NCI-H1048 (cell line): ENCODE data around the gene DPP8.

ENCODE experiments used
- DNase-seq: peaks from one replicate; lab custom pipeline; 2025; lab: John Stamatoyannopoulos, UW

Gene DPP8

DNA sequence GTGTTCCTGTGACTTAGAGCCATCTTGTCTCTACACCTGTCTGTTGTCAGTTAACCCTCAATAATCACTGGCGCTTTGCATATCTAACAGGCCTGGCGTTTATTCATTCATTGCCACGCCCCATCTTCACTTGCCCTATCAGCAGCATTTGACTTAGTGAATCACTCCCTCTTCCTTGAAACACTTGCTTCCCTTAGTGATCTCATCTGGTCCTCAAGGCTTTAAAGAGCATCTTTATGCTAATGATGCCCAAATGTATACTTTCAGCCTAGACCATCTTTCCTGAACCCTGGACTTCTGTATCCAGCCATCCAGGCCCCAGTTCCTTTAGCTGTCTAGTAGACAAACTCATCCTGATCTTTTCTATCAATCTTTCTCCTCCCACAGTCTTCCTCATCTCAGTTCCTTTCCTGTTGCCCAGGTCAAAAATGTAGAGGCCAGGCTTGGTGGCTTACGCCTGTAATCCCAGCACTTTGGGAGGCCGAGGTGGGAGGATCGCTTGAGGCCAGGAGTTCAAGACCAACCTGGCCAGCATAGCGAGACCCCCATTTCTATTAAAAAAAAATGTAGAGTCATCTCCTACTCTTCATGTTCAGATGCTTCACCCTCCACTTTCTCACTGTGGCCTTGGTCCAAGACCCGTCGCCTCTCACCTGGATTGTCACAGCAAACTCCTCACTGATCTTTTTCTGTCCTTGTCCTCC is 93.4 kb downstream of the DPP8 start:
- no peak for DNase-seq

DNA sequence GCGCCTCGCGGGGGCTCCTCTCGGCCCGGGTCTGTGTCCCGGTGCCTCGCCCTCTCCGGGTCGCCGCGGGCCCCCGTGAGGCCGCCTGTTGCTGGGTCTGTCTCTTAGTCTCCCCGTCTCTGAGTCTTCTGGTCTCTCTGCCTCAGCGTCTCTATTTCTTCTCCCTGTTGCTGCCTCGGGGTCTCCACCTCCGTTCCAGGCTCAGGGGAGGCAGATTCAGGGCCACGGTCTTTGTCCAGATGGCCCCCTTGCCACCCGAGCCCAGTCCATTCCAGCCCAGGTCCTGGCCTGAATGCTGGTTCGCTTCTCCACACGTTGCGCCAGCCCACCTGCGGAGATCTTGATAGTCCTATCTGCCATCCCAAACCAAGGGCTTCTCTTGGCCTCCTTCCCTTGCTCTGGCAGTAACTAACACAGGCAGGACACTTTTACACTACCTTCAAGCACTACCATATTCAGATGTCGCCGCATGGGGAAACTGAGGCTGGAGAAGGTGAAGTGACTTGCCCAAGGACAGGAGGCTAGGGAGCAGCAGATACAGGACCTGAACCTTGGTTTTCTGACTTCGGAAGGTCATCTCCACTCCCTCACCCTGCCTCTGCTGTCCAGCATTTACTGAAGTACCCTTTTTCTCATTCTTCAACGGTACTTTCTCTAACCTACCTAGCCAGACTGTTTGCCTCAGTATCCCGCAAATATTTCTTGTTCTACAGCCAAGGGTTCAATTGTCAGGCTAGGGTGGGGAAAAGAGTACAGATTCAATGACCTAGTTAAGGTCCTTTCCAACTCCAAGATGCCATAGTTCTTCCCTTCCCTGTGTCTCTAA is 94.1 kb downstream of the DPP8 start:
- DNase-seq, result no peak

DNA sequence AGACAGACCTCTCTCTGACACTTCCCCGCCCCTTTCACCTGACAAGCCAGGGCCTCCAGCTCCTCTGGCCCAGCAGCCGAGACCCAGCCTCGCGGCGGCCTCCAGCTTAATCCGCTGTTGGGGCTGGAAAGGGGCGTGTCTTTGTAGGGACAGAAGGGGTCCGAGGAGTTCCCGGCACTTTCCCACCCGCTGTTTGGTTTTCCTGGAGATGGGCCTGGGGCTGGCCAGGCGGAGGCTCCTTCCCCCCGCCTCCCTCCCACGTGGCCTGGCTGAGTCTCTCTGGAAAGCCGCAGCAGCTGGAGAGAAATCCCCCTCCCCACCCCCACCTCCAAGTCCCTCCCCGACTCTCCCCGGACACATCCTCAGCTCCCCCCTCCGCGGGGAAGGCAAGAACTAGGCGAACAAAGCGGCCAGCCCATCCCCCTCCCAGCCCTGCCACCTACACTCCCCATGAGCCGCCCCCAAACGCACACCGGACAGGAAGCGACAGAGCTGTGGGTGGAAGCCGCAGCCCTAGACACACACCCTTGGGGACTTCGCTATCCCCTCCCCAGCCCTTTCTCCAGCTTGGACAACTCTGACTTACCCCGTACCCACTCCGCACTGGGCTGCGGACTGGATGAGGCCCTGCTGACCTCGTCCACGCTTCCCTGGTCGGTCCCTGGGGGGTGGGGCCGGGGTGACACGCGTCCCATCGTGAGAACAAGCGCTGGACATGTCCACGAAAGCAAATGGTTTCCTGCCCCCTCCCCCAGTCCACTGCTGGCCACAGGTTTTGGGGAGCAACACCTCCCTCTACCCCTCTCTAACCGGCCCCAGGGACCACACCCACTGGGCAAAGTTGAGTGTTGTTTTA is 95.9 kb downstream of the DPP8 start:
- DNase-seq, result no peak

DNA sequence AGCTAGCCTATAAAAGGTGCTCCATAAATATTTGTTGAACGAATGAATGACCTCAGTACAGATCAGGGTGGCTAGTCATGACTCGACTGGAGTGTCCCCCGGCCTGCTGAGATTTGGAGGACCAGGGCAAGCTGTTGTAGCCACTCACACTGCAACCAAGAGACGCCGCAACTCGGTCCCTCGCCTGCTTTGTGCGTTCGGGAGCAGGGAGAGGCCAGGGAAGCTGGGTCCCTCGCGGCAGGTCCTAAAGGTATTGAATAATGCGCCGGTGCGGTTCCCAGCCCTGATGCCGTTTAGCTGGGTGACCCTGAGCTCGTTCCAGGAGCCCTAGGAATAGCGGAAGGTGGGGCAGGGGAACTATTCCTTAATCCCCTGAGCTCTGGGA is 96.5 kb downstream of the DPP8 start:
- no peak for DNase-seq

DNA sequence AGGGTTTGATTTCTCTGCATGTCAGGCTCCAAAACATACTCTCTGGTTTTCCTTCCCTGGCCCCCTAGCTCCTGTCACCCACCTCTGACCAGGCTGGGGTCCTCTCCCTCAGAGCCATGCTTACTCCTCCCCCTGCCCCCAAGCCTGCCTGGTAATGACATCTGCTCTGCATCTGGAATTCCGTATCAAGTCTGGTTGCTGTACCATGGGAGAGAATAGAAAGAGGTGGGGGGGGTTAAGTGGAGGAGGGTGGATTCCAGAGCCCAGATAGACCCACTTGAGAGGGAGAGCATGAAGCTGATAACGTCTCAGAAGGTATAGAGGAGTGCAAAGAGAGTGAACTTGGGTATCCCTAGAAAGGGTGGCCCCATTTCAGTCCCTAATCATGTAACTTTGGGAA is 98.9 kb downstream of the DPP8 start:
- DNase-seq, result no peak

DNA sequence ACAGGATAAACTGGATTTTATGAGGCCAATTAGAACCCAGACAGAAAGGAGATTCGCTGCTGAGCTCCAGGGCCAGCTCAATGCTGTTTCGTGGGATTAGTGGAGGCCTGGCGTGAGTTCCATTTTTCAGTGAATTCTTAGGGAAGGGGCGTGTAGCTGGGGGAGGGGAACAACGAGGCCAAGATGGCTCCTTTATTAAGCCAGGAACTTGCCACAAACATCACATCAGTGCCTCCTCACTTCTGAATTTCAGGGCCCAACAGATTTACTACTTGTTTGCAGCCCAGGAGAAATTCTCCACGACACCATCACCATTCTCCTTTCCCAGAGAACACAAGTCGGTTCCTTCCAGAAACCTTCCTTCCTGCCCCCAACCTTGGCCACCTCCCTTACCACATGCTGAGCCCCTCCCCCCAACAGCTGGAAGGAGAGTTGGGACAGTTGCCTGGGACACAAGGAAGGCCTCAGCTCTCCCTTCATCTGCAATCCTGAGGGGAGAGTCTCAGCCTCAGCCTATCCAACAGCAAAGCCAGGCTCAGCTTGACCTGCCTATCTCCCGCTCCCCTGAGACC is 100.6 kb downstream of the DPP8 start:
- DNase-seq, result no peak

DNA sequence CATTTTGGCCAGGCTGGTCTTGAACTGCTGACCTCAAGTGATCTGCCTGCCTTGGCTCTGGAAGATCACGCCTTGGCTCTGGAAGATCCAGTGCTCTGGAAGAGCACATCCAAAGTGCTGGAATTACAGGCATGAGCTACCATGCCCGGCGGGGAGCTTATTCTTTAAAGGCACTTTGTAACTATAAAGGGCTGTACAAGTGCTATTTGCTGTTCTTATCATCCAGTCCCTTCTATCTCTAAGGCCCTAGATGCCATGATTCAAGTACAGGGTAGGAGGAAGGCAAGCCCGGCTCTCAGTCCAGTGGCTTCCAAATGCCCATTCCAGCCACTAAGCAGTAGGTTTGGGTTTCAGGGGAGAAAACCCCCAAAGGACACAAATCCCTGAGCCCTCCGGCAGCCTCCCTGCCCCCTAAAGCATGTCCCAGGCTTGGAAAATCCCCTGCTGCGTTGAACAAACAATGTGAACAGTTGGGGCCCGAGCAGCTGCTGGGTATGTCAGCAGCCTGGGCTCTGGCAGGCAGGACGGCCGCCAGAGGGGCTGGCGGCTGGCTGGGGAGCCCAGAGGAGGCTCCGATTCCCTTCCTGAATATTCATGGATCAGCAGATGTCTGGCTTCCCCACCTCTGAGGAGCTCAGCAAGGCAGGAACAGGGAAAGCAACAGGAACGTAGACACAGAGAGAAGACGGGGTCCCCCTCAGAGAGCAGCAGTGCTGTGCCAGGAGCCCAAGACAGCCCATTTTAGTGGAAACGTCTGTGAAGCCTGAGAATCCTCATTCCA is 102.5 kb downstream of the DPP8 start:
- no peak for DNase-seq

DNA sequence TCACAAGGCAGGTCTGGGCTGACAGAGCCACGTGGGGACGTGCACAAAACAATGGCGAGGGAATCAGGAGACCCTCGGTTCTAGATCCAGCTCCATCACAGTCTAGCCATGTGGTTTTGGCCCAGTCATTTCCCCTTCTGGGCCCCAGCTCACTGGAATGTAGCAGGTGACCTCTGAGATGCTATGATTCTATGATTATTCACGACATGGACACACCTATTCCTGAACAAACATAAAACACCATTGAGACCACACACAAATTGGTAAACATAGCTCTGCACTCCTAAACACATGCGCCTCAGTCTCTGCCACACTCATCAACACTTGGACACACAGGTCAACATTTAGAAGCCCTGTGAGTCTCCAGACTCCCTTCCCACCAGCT is 103.7 kb downstream of the DPP8 start:
- no peak for DNase-seq

DNA sequence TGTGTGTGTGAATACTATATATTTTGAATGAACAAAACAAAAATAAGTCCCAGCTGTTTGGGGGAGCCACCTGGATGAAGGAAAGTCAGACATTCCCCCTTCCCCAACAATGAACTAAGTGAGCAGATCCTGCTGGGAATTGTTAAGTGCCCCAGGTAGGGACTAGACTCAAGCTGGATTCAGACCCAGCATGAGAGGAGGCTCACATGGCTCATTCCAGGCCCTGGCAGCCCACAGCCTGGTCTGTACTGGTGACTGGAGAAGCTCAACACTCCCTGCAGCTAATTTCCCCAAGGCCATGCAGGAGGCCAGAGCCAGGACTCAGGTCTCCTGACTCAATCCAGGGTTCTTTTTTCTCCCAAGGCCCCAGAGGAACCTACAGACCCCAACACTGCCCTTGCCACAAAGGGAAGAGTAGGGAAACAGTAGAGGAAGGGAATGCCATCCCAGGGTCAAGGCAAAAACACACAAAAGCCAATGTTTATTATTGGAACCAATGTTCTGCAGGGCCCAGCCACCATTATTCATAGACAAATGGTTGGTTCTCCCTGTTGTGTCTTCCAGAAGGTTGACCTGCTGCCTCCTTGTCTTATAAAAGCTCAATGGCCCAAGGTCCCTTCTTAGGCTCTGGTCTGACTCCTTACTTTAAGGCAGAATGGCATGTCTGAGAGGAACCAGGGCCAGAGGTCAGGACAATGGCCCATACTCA is 104.3 kb downstream of the DPP8 start:
- no peak for DNase-seq

DNA sequence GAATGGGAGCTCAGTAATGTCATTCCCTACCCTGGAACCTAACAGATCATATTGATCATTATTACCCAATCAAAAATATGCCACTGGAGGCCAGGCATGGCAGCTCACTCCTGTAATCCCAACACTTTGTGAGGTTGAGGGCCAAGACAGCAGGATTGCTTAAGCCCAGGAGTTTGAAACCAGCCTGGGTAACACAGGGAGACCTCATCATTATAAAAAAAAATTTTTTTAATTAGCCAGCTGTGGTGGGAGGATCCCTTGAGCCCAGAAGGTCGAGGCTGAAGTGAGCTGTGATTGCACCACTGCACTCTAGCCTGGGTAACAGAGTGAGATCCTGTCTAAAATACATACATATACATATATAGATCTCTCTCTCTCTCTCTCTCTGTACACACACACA is 104.9 kb downstream of the DPP8 start:
- no peak for DNase-seq

DNA sequence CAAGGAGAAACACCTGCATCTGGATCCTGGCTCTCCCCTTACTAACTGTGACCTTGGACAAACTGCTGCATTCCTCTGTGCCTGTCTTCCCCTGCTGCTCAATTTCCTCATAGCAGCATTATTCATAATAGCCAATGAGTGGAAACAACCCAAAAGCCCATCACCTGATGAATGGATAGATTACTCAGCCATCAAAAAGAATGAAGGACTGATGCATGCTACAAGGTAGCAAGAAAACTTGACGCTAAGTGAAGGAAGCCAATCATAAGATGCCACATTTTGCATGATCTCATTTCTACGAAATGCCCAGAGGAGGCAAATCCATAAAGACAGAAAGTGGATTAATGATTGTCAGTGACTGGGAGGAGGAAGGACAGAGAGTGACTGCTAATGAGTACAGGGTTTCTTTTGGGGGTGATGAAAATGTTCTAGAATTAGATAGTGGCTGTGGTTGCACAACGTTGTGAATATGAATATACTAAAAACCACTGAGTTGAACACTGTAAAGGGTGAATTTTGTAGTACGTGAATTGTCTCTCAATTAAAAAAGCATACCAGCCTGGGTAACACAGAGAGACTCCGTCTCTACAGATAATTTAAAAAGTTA is 105.9 kb downstream of the DPP8 start:
- no peak for DNase-seq

DNA sequence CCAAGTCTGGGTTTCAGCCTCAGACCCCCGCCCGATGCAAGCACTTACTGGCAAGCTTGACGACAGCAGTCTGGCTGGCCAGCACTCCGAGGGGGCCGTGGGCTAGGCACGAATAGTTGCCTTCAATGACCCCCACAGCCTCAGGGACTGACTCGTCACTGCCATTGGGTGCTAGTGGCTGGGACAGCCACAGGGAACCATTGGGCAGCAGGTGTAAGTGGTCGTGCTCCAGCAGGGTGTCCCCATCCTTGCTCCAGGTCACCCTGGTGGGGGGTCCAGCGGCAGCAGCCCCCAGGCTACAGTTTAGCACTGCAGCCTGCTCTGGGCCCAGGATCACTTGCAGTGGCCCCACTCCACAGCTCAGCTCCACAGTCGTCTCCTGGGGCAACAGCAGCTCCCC is 106.5 kb downstream of the DPP8 start:
- DNase-seq, result no peak

DNA sequence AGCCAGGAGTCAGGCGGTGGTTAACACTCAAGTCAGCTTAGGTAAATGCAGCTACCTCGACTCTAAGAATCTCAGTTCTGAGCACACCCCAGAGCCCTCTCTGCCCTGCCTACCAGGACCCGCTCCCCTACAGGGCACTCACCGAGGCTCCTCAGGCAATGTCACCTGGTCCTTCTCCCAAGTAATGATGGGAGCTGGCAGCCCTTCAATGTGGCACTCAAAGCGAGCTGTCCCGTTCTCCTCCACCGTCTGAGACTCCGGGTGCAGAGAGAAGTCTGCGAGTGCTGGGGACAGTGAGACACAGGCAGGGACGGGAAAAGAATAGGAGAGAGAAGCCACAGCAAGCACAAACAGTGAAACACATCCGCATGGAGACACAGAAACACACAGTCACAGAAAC is 107.5 kb downstream of the DPP8 start:
- no peak for DNase-seq

DNA sequence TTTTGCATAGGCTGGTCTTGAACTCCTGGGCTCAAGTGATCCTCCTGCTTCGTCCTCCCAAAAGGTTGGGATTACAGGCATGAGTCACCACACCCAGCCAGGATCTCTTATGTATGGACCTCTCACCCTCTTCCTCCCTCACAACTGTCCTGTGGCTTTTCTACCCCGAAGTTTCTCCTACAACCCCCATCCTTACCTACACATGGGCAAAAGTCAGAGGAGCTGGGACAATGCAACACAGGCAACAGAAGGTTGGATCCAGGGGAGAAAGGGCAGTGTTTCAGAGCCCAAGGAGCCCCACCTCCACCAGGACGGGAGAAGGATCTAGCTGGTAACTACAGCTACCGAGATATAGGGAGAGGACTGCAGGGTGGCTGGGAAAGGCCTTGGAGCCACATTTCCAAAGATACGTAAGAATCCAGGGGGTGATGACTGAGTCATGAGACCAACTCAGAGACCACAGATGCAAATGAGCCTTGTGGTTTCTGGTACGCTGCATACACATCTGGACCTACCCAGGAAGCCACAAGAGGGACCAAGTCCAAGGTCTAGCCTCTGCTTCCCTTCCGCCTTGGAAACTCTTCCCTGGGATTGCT is 108.4 kb downstream of the DPP8 start:
- no peak for DNase-seq

DNA sequence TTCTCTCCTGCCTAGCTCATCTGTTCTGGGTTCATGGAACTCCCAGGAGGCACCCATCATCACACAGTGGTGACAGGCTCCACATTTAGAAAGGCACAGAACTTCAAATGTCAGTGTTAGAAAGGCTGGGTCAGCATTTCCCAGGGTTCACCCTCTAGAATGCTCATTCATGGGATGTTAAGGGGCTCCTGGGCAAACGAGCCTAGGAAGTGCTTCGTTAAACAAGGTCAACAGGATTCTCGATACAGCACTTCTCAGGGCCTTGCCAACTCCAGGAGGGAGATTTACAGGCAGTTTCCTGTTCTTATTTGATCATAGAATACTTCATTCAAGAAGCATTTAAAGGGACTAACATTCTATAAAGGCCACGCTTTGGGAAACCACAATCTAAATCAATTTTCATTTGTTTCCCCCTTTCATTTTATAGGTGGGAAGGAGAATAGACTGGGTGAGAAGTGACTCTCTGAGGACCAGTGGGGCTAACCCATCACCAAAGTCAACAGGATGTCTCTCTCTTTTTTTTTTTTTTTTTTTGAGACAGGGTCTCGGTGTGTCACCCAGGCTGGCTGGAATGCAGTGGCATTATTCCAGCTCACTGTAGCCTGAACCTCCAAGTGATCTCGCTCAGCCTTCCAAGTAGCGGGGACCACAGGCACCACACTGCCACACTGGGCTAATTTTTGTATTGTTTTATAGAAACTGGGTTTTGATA is 109.0 kb downstream of the DPP8 start:
- DNase-seq, result no peak

DNA sequence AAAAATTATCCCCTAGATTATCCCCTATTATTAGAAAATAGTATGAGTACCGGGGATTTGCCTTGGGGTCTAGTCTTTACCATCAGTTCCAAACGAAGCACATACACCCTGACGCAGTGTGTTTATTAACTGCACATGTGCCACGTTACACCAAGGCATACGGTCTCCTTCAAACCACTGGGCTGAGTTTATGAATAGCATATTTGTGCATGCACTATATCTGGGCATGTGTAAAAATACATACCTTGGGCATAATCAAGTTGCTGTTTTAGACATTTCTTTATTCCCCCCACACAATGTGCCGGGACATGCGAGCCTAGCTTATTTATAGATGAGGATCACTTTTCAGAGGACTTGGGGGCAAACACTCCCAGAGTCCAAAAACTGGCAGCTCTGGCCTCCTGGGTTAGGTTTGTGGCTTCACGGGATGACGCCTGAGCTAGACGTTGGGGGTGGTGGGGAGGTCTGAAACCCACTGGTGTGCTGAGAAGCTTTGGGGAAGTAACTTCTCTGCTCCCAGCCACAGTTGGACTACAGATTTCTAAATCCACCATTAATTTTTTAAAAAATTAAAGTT is 111.0 kb downstream of the DPP8 start:
- DNase-seq, result no peak

DNA sequence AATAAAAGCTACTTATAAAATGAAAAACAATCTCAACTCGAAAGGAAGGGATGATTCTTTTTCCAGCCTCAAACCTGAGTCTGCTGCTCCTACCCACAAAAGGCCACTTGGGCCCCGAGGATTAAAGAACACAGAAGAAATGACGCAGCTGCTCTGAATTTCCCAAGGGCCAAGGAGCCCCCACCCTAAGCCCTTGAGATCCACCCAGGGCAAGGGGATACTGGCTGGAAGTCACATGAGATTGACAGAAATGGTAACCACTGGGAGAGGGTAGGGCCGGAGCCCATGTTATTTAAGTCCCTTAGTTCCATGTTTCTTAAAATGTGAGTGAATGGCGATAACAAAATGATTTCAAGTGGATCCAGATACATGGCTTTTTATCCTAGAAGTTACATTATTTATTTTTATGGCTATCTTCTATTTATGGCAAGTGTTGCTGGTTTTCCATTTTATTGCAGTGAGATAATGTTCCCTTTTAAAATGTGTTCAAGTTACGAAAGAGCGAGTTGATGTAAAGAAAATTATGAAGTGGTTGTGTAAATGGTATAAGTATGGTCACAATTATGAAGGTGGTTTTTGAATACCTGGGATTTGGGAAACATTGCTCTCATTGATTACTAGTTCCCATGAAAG is 111.6 kb downstream of the DPP8 start:
- no peak for DNase-seq

DNA sequence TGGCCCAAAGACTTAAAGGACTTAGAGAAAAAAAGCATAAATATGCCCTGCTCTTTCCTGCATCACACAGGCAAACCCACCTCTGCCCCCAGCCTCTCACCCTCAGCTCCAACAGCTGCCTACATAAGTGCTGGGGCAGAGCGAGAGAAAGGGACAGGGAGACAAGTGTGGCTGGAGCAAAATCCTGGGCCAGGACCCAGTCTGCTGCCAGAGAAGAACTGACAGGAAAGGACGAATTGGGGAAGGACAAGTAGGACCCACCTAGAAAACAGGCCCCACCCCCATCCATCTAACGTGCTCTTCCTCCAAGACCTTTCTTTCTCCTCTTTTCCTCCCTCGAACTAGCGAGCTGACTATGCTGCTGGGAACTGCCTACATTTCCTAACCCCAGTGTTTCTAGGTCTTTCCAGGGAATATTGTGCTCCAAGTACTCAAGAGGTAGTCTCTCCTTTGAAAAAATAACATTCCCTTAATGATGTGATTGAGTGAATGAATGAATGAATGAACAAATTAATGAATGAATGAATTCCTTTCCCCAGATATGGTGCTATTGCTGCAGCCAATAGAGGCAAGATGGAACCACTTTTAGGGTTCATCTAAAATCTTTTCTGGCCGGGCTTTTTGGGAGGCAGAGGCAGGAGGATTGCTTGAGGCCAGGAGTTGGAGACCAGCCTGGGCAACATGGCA is 113.2 kb downstream of the DPP8 start:
- no peak for DNase-seq
